GM08714 (cell line): ENCODE results near the gene GBF1.

Source experiments
- H3K4me3 ChIP-seq: fragments of 200-500 bp; sonication (Bioruptor generic); 2 replicates; pipeline ENCODE4 v1.5.1; 2014; ENCODE audit warnings: mild to moderate bottlenecking, low read length, inconsistent platforms
- ZNF274 ChIP-seq: IDR thresholded peaks from 2 replicates; pipeline ENCODE4 v1.6.1; 2012; ENCODE audit warnings: mild to moderate bottlenecking, low read depth, low read length

GBF1 gene

GRCh38 chr10:102405108-102405571 lies 159.8 kb downstream of the GBF1 start:
- no peak for TF ChIP-seq ZNF274
- no peak overlapping the region for H3K4me3 ChIP-seq

- H3K4me3 ChIP-seq: no peak overlapping the region
- no peak for TF ChIP-seq ZNF274
Measured at GRCh38 chr10:102405632-102406031, 160.3 kb downstream of the GBF1 start.

- H3K4me3 ChIP-seq: no peak overlapping the region
- TF ChIP-seq ZNF274: no peak
Measured at GRCh38 chr10:102406815-102407214, 161.5 kb downstream of the GBF1 start.

GRCh38 chr10:102407425-102408130 lies 162.2 kb downstream of the GBF1 start:
- H3K4me3 ChIP-seq: no peak overlapping the region
- no peak for TF ChIP-seq ZNF274

GRCh38 chr10:102408131-102408727 lies 162.9 kb downstream of the GBF1 start:
- no peak for TF ChIP-seq ZNF274
- H3K4me3 ChIP-seq: no peak overlapping the region

- no peak for TF ChIP-seq ZNF274
- H3K4me3 ChIP-seq: no peak overlapping the region; the same call in 1 of the 2 replicates
Measured at GRCh38 chr10:102408728-102409603, 163.6 kb downstream of the GBF1 start.

GRCh38 chr10:102409604-102410428 lies 164.5 kb downstream of the GBF1 start:
- H3K4me3 ChIP-seq: no peak overlapping the region
- no peak for TF ChIP-seq ZNF274

GRCh38 chr10:102410429-102411073 lies 165.2 kb downstream of the GBF1 start:
- H3K4me3 ChIP-seq: no peak overlapping the region
- no peak for TF ChIP-seq ZNF274

- no peak overlapping the region for H3K4me3 ChIP-seq
- no peak for TF ChIP-seq ZNF274
Measured at GRCh38 chr10:102411341-102412255, 166.3 kb downstream of the GBF1 start.

- no peak for TF ChIP-seq ZNF274
- H3K4me3 ChIP-seq: no peak overlapping the region
Measured at GRCh38 chr10:102412293-102412692, 167.0 kb downstream of the GBF1 start.

- TF ChIP-seq ZNF274: no peak
Measured at GRCh38 chr10:102413053-102413705, 167.8 kb downstream of the GBF1 start.

More at GRCh38 chr10:102413053-102413705, 167.8 kb downstream of the GBF1 start:
- H3K4me3 ChIP-seq: no peak overlapping the region
